ENCODE results near the gene ZMYND15.

The ZMYND15 gene

DNA sequence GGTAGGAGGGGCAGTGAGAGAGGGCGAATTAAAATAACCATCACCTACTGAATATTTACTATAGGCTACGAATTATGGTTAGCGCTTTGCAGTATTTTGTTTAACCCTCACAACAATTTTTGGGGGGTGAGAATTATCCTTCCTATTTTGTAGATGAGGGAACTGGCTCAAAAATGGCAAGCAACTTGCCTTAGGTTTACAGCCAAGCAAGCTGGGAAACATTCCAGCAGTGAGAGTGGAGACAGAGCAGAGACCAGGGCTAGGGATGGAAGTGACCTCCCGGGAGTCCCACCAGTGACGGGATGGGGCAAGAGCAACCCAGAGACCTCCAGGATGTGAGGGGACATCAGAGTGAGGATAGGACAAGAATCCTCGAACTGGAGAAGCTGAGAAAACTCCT lies 46.9 kb downstream of the ZMYND15 start:
- DNase-seq = no peak

DNA sequence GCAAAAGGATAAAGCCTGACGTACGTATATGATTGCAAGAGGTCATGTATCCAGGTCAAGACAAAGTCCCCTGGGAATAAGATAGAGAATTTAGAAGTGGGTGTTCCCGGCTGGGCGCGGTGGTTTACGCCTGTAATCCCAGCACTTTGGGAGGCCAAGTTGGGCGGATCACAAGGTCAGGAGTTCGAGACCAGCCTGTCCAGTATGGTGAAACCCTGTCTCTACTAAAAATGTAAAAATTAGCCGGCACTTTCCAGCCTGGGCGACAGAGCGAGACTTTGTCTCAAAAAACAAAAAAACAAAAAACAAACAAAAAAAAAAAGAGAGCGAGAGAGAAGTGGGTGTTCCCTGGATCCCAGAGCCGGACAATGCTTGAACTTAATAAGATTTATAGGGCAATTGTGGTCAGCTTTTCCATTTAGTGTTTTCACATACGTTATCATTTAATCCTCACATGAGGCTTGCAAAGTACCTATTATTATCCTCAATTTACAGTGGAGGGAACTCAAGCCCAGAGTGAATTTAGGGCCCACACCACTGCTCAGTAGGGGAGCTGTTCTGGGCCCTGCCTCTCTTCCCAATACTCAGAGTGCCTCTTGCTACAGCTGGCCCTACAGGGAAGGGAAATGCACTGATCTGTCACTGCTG lies 48.6 kb downstream of the ZMYND15 start:
- DNase-seq = no peak

DNA sequence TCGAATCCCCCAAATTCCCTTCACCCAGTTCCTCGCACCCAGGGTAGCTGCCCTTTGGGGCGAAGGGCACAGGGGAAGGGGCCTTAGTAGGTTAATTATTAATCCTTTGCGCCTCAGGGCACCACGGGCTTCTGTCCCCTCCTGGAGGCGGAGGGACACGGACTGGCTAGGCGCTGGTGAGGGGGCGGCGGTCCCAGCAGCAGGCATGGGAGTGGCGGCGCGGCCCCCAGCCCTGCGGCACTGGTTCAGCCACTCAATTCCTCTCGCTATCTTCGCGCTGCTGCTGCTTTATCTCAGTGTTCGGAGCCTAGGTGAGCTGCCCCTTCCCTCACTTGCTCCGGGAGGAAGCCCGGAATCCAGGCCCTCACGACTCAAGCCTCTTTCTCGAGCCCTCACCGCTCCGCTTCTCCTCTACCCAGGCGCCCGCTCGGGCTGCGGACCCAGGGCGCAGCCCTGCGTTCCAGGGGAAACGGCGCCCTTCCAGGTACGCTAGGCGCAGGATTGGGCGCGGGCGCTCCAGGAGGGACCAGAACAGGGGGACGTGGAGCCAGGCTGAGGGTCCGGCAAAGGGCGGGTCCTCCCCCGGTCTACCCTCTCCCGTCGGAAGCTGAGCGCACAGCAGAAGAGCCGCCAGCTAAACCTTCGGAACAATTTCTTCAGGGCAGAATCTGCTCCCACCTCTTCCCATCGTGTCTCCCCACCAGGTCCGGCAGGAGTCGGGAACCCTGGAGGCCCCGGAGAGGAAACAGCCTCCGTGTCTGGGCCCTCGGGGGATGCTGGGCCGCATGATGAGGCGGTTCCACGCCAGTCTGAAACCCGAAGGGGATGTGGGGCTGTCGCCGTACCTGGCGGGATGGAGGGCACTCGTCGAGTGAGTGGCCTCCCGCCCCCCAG lies 49.4 kb downstream of the ZMYND15 start, which contains the start of gene GLTPD2:
GLTPD2 (plus strand) TSS at position 158 of the 894 bp plus-strand sequence; CDS start at position 206, 48 bp downstream.
- no peak for DNase-seq

DNA sequence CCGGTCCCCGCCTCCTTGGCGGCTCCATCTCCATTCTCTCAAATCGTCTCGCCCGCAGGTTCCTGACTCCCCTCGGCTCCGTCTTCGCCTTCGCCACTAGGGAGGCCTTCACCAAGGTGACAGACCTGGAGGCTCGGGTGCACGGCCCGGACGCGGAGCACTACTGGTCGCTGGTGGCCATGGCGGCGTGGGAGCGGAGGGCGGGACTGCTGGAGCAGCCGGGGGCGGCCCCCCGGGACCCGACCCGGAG lies 50.0 kb downstream of the ZMYND15 start:
- no peak for DNase-seq

DNA sequence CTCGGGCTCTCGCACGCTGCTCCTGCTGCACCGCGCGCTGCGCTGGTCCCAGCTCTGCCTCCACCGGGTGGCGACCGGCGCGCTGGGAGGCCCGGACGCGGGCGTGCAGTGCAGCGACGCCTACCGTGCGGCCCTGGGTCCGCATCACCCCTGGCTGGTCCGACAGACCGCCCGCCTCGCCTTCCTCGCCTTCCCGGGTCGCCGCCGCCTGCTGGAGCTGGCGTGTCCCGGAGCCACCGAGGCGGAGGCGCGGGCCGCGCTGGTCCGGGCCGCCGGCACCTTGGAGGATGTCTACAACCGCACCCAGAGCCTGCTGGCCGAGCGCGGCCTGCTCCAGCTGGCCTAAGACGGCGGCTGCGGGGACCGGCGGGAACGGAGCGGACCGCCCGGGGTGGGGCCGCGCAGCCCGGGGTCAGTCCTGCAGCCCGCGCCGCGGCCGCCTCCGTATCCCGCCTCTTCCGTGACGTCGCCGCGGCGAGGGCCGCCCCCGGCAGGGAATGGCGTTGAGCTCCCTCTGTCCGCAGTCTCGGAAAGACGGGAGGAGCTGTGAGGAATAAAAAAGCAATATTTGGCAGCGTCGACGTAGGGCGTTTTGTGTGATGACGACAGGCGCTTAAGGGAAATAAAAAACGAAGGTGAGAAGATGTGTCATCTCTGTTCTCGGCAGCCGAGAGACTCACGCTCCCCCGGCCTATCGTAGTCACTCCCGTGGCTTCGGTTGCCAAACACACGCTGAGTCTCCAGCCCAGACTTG lies 50.5 kb downstream of the ZMYND15 start:
- DNase-seq = peak; percentile 54 to 88 (median 68)

DNA sequence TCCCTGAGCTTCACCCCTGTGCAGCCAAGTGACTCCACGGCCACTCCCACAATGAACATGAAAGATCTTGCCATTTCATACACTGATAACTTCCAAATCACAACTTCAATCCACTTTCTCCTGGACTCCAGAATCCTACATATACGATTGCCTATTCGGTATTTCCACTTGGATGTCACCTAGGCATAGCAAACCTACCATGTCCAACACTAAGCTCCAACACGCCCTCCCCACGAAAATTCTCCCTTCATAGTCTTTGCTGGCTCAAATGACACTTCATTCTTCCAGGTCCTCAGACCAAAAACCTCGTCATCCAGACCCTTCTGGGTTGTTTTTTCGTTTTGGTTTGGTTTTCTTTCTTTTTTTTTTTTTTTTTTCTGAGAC lies 51.1 kb downstream of the ZMYND15 start:
- DNase-seq = no peak

DNA sequence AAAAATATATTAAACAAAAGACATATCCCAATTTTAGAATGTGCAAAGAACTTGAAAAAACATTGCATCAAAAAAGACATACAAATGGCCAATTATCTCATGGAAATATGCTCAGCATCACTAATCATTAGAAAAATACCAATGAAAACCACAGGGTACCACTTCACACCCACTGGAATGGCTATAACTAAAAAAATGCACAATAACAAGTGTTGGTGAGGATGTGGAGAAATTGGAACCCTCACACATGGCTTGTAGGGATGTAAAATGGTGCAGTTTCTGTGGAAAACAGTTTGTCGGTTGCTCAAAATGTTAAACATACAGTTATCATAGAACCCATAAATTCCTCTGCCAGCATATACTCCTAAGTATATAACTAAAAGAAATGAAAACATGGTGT lies 55.5 kb downstream of the ZMYND15 start:
- no peak for DNase-seq

Measured in T-helper 1 cell (primary cell).